NCI-H2029 treated with DMSO at 0.1 percent for 48 hours (cell line): Measurements from ENCODE around the gene MRPL9.

Experiments
- DNase-seq: peaks from one replicate; lab custom pipeline; 2025; lab: John Stamatoyannopoulos, UW

Gene MRPL9

DNA sequence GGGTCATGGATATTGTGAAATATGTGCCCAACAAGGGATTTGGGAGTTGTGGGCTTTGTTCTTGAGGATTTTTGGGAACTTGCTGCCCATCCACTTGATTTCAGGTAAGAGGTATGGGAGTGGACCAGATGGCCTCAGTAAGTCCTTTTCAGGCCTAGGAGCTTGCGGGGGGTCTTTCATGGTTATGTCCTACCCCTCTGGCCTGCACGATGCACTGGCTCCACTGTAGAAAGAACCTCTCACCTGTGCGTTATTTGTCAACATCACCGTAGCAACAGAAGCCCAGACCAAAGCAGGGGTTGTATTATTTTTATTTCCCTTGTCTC lies 33.4 kb downstream of the MRPL9 start:
- DNase-seq: no peak

DNA sequence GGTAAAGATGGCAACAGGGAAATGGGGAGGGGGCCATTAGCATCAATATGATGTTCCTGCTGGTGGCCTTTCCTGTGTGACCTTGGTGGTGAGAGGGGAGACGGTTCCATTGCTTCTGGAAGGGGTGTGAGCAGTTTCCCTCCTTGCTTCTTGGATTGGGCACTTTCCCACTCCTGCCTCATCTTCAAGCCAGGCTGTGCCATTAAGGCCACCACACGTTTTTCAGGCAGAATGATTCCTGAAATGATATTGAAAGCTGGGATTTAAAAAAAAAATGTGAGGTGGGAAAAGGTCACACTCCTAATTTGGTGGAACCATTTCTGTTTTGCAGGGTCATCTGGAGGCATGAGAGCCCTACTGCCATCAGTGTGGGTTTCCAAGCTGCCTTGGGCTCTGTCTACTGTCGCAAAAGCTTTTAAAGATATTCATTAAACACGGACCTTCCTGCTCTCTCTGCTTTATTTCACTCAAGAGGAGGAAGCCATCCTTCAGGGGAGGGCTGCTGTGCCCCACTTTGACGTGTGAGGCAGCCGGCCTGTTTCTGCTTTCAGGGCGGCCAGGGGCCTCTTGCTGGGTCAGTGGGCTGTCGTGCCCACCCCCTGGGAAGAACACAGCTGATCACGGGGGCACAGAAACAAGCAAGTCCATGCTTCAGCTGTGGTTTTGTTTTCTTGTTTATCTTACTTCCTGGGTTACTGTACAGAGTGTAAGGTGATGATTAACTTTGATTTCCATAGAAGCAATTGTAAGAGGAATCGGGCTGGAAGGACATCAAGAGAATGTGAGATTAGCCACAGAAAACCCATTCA lies 33.9 kb downstream of the MRPL9 start:
- no peak for DNase-seq

DNA sequence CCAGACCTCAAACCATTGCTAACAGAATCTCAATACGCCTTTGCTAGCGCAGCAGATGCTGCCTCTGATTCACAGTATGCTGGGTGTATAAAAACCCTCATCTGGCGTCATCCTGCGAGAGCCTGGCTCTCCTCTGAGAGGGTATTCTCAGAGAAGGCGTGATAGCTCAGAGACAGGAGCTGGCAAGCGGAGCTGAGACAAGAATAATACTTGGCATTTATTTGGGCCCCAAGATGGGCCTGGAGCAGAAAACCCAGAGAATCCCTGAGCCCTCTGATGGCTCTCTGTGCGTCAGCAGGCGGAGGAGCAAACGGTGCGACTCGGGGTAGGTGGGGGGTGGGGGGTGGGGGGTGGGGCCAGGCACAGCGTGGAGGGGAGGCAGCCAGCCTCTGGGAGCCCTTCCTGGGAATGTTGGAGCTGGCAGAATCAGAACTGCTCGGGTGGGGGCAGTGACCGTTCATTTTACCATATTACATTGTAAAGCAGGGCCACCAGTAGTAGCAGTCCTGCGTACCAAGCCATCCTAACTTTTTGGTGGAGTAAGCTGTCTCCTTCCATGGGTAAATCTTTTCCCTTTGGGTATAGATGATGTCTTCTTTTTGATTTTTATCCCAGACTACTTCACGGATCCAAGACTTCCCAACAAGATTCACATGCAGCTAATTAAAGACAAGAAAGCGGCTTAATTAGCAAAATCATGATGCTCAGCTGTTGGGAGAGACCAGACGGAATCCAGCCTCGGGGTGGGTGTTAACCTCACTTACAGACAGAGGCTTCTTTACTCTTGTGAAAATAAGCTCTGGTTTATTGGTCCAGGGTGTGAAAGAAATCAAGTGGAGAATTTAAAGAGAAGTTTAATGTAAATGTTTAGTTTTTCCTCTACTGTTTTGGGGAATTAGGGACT lies 34.9 kb downstream of the MRPL9 start:
- DNase-seq: no peak

DNA sequence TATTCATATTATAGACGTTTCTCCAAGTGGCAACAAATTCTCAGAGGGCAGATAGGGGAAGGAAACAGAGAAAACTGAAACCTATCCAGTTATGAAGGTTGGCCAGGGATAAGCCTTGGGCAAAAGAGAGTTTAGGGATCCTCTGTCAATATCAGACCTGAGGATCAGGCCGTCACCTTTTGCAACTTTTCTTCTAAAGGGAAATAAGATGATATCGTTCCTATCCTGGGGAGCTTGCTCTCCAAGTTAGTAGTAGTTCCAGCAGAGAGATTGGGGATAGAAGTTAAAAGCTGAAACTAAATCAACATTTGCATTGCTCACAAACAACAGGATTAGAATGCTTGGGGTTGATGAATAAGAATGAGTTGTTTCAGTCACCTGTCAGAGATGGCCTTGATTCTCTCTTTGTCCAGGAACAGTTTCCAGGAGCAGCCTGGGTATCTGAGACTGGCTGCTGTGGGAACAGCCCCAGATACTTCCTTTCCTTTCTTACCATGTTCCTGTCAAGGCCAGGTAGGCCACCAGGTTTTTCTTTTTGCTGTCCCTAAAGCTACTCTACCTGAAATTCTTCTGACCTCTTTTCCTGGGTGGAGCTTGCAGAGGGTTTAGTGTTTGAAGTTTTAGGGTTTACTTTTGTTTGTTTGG lies 39.4 kb downstream of the MRPL9 start:
- DNase-seq: no peak

DNA sequence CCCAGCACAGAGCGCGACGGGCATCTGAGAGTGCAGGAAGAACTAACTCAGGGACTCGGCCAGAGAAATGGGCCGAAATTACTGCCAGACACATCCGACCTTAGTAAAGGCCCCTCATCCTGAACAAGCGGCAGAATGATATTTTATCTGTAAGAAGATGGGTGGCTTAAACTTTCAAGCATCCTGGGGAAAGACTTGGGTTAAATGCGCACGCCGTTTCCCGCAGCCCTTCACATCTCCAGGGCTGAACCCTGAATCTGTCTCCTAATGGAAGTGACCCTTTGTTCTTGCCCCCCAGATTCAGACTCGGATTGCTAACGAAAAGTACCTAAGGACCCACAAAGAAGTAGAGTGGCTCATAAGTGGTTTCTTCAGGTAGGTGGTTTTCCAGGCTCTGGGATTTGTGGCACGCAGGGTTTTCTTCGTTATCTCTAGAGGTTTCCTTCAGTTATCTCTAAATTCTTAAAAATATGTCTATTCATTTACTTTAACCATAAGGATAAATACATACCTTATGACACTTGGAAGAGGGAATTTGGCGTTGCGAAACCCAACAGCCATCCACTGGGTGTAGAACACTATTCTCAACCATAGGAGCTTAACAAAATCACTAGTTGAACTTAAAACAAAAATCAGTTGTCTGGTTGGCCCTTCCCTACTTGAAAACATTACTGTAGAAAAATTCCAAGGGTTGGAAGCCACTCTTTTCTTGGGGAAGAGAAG lies 41.3 kb downstream of the MRPL9 start:
- DNase-seq: no peak

DNA sequence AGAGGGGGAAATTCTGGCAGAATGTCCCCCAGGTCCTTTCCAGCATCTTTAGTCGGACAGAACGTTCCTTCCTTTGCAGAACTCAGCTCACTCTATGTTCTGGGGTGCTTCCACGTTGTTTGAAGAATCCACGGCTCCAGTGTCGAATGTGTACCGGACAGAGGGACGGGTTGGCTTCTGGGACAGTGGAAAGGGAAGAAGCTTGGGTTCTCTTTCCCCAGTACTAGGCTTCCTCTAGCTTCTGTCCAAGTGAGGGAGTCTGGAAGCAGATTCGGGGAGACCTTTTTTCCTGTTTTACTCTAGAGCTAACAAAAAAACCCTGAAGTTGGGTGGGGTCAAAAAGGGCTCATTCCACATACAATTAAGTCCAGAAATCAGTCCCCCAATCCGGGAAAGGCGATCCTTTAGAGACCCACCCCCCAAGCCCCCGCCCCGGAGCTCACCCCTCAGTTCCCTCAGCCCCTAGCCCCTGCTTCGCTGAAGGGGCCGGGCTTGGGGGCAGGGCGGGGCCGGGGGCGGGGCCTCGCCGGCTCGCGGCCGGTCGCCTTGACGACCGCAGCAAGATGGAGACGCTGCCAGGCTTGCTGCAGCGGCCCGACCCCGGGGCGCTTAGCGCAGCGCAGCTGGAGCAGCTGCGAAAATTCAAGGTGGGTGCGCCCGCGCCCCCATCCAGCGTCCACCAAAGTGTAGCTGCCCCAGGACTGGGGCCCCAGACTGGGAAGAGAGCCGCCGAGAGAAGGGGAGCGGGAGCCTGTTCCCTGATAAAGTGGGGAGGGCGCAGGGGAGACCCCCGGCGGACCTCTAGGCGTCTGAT lies 42.1 kb downstream of the MRPL9 start, which contains the start of gene RIIAD1:
Gene RIIAD1, plus strand, starts transcription at position 549 of the 814 bp plus-strand sequence. Its CDS starts 15 bp downstream, at position 564.
- DNase-seq: no peak

DNA sequence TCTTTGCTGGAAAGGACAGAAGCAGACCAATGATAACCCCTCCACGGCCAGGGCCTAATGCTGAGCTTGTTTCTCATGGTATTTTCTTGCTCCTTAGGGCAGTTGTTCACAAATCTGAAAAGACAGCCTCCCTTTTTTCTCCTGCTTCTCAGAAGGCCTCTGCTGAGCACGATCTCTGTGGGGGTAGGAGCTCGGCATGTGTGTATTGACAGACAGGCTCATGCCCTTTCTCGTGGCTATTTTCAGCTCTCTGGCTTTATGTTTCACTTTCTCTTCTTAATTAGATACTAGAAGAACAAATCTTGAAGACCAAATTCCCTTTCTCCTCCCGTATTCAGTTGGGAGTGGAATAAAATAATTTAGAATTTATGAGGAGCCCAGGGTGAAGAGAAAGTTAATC lies 42.7 kb downstream of the MRPL9 start:
- DNase-seq: no peak

DNA sequence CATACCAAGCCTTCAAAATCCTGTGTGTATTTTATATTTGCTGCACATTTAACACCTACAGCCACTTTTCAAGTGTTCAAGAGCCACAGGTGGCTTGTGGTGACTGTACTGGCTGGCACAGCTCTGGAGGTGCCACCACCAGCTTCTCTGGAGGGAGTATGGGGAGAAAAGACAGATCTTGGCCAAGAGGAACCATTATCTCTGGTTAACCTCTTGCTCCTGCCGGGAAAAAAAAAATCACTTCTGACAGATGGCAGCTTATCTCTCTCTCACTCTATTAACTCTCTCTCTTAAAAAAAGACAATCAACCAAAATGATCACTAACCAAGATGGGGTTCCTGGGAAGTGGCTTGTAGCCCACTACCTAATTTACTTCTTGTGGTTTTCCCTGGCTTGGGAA lies 43.2 kb downstream of the MRPL9 start:
- DNase-seq: no peak

DNA sequence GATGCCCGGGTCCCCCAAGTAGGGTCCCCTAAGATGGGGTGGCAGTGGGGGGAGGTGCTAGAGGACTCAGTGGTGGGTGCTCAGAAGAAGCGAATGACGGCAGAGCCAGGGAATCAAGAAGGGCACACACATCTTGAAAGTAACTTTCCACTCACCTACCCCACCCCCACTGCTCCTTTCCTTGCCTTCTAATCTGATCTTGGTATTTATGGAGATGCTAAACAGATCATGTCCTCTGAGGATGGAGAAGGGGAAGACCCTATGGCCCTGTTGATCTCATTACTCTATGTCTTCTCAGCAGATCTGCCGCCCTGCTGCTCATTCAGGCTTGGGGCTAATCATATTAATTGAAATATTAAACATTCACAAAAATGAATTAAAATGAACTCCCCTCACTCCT lies 44.6 kb downstream of the MRPL9 start:
- no peak for DNase-seq

DNA sequence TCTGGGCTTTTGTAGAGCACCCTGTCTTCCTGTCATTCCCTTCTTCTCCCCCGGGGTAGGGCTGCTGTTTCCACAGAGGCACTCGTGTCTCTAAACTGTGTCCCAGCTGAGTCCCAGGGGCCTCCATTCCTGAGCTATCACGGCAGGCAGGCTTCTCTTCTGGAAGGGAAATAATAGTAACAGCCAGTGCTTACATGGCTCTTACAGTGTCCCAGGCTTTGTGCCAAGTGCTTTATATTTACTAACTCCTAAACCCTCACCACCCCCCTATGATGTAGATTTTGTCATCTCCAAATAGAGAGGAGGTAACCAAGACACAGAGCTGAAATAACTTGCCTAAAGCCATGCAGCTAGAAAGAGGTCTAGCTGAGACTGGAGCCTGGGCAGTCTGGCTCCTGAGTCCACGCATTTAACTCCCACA lies 45.3 kb downstream of the MRPL9 start:
- DNase-seq: no peak

DNA sequence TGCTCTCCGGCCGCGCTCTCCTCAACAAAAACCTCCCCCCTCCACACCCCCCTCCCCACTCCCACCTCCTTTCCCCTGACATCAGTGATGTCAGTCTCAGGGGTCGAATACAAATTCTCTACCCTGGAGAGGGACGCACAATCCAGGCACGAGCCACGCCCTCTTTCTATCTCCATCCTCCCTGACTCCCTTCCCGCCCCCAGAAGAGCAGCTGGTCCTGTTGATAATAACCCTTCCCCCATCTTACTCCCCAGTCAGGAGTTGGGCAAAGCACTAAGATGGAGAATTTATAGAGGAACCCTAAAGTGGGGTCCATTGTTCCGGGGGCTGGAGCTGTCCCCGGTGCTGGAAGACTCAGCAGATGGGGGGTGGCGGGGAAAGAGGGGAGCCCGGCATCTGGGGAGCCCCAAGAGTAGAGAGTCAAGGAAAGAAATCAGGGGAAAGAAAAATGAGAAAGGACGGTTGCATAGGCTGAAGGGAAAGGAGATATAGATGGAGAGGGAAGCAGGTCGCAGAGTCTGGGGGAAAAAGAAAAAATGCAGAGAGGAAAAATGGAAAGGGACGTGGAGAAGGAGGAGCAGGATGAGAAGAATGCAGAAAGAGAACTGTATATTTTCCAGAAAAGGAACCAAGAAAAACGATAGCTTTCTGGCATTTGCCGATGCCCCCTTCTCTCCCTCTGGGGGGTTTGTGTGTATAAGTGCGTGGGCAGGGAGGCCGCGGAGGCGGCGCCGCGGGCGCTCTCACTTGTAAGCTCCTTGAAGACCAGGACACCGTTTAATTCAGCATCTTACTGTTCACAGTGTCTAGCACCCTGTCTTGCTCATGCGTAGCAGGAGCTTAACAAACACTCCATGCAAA lies 46.3 kb downstream of the MRPL9 start, which contains the start of gene CELF3:
Gene CELF3, minus strand, starts transcription at position 33 of the 861 bp plus-strand sequence. CDS start 783 bp downstream, outside the sequence.
- peak; percentile 51 for DNase-seq

DNA sequence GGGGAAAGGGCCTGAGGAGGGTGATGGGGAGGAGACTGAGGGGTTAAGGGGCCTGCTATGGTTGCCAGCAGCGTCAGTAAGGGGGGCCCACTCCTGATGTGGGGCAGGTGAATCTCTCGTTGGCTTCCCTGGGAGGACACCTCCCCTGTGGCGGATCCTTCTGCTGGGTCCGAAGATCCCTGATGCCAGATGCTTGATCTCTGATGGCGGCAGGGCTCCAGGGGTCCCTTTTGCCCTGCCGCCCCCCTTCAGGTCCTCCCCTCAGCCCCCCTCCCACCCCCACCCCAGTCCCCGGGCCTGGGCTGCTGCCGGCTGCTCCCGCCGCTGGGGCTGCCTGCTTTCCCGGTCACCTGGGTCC lies 46.9 kb downstream of the MRPL9 start:
- DNase-seq: no peak

DNA sequence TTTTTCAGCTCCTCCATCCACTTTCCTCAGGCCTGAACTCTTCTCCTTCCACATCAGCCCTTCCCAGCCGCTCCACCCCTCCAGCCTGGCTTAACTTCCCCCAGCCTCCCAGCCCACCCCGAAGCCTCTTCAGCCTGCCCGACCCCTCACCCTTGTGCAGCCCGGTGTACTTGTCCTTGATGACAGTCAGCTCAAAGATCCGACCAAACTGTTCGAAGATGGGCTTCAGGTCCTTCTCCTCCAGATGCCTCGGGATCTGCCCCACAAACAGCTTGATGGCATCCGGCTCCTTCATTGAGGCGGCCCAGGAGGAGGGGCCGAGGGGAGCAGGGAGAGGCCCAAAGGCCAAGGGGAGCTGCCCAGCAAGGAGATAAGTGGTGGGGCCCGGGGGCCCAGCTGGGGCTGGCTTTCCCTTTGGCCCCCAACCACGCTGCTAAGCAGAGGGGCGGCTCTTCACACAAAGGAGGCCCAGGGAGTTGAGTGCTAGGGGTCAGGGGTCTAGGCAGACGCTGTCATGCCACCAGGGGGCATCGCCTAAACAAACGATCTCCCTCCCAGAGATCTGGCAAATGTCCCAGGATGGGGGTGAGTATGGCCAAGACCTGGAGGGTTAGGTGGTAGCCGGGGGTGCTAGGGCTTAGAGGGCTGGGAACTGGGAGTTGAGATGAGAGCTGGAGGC lies 47.4 kb downstream of the MRPL9 start:
- DNase-seq: no peak

DNA sequence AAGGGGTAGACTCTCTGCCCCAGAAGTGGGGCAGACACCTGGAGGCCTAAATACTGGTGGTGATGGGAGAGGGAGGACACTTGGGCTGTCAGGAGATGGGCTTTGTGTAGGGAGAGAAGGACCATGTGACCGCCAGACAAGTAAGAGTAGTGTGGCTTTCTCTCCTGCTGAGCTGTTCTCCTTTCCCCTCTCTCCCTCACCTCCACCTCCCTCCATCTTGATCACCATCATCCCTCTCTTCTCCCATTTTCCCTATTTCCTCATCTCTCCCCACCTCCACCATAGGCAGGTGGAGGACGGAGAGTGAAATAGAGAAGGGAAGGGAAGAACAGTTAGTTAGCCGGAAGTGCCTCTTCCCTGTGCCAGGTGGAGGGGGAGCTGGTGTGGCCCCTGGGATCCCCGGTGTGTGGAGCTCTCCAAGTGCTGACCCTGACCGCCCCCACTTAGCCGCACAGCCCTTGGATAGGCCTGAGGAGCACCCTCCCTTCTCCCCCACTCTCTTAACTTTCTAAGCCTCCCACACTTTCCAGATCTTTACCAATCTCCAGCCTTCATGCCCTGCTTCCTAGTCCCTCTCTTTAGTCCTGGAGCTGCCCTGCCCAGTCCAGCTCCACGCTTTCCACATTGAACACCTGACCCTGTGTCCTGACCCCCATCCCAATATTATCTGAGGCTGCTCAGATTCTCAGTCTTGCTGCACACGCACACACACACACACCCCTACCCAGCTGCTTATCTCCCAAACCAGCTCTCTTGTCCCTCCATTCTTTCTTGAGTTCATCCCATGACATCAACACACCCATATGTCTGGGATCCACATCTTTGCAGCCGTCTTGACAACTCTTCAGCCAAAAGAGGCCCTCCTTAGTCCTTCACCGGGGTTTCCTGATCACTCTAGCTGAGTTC lies 48.2 kb downstream of the MRPL9 start:
- DNase-seq: no peak

DNA sequence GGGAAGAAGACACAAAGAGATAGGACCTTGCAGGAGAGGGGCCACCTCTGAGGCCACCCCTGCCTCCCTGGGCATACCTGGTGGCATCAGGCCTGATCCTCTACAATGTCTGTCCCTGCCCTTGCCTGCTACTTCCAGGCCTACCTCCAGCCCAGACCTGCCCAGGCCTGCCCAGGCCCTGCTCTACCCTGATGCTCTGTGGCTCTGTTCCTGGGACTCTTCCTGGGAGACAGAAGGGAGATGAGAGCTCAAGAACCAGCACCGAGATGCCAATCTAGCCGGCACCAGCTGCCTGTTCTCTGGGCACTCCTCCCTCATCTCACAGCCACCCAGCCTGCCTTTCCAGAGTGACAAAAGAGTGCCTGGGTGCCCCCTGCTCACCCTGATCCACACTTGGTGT lies 49.4 kb downstream of the MRPL9 start:
- DNase-seq: no peak

DNA sequence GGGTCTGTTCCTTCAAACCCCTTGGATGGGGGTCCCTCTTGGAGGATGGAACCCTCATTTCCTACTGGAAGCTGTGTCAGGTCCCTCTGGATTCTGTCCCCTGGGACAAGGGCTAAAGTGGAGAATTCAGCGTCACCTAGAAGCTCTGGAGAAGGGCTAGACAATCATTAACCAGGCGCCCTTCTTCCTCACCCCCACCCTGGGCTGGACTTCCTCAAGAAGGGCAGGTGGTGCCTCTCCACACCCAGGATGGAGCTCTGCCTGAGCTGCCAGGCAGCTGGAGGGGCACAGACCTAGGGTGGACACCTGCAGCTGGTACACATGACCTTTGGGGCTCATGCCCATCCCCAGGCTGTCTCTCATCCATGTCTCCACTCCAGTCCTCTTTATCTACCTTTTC lies 50.3 kb downstream of the MRPL9 start:
- no peak for DNase-seq

DNA sequence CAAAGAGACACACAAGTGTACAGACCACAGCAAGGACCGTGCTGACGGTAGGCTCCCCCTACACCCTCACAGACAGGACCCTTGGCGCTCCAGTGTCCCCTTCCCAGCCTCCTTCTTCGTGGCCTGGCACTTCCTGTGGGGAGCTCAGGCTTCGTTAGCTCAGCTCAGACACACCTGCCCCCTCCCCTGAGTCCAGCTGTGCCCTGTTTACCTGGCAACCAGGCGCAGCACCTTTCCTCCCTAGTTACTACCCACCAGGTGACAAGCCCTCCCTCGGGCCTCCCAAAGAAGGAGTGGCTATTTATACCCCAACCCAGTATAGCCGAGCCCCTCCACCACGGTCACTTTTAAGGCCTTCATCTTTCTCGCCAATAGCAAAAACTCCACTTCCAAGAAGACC lies 51.3 kb downstream of the MRPL9 start:
- no peak for DNase-seq

DNA sequence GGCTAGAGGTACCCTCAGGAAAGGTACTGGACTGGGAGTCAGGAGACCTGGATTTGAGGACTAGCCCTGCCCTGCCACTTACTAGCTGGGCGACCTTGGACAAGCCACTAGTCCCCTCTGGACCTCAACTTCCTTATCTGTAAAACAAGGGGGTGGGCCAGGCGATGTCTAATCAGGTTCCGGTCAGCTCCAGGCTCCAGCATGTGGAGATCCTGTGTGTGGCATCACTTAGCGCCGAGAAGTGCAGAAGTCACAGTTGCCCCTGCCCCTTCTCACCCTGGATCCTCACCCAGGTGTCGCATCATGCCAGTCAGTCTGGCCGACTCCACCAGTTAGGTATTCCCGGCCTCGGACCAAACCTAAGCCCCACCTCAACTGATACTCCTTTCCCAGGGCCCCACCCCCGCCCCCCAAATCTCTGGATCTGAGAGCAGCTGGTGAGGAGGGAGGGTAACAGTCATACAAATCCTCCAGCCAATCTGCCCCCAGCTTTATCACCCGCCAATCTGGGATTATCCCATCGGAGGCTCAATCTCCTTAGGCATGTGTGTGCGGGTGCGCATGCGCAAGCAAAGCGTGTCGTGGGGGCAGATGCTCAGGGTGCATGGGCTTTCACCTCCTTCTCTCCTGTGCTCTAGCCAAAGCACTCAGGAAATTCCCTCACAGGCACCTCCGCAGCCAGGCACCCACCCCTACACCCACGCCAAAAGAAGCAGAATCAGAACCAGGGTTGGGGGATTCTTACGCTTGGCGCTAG lies 52.1 kb downstream of the MRPL9 start:
- DNase-seq: no peak
